Measurements from ENCODE around the gene GAK.

The GAK gene

GRCh38 chr4:865572-865971, 66.5 kb downstream of the GAK start:
- TF ChIP-seq, protein P1, sequence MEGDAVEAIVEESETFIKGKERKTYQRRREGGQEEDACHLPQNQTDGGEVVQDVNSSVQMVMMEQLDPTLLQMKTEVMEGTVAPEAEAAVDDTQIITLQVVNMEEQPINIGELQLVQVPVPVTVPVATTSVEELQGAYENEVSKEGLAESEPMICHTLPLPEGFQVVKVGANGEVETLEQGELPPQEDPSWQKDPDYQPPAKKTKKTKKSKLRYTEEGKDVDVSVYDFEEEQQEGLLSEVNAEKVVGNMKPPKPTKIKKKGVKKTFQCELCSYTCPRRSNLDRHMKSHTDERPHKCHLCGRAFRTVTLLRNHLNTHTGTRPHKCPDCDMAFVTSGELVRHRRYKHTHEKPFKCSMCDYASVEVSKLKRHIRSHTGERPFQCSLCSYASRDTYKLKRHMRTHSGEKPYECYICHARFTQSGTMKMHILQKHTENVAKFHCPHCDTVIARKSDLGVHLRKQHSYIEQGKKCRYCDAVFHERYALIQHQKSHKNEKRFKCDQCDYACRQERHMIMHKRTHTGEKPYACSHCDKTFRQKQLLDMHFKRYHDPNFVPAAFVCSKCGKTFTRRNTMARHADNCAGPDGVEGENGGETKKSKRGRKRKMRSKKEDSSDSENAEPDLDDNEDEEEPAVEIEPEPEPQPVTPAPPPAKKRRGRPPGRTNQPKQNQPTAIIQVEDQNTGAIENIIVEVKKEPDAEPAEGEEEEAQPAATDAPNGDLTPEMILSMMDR (IDR thresholded peaks at IDR 0.05; ENCODE audit: low read depth, low read length, missing control alignments): no peak
- in situ Hi-C loops (cut with HindIII; ENCODE audit: low pct_ligation_motif_present, low sequenced_read_pairs): no loop called here
- peaks cover 64% of the 10 kb centered on the region for H3K36me3 ChIP-seq (replicated peaks)
- H3K27ac ChIP-seq: no peak overlapping the region
- DNase-seq: no peak
- no peaks in the 10 kb centered on the region for H3K27me3 ChIP-seq (replicated peaks)
- no peak overlapping the region for H3K4me3 ChIP-seq (ENCODE audit: low read depth, low read length)

DNA sequence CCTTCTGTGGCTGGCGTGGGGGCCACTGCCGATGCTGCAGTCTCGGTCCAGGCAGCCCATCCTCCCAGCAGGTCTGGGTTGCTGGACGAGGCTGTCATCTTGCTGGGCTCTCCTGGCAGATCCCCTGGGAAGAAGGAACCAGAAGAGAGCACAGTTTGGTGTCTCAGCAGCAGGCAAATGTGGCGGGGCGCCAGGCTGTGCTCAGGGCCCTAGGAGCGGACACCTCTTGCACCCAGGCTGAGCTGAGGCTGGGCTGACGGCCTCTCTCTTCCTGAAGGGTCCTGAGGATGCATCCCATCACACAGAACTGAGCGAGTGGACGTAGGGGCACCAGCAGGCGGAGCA, 67.0 kb downstream of the GAK start:
- H3K27me3 ChIP-seq (replicated peaks): no peaks in the 10 kb centered on the region
- no peak overlapping the region for H3K4me3 ChIP-seq (ENCODE audit: low read depth, low read length)
- TF ChIP-seq, protein P1 (IDR thresholded peaks at IDR 0.05; ENCODE audit: low read depth, low read length, missing control alignments): no peak
- H3K27ac ChIP-seq: no peak overlapping the region
- peaks cover 59% of the 10 kb centered on the region for H3K36me3 ChIP-seq (replicated peaks)
- in situ Hi-C loops (cut with HindIII; ENCODE audit: low pct_ligation_motif_present, low sequenced_read_pairs): no loop called here
- no peak for DNase-seq

GRCh38 chr4:864456-865120, 67.5 kb downstream of the GAK start:
- in situ Hi-C loops (cut with HindIII; ENCODE audit: low pct_ligation_motif_present, low sequenced_read_pairs): no loop called here
- no peak for DNase-seq
- Histone ChIP-seq H3K36me3 (replicated peaks) (peaks cover 54% of the 10 kb centered on the region), H3K27me3 (replicated peaks) (no peaks in the 10 kb centered on the region), H3K4me3 (ENCODE audit: low read depth, low read length) (no peak overlapping the region), H3K27ac (no peak overlapping the region)
- TF ChIP-seq, protein P1 (IDR thresholded peaks at IDR 0.05; ENCODE audit: low read depth, low read length, missing control alignments): no peak

DNA sequence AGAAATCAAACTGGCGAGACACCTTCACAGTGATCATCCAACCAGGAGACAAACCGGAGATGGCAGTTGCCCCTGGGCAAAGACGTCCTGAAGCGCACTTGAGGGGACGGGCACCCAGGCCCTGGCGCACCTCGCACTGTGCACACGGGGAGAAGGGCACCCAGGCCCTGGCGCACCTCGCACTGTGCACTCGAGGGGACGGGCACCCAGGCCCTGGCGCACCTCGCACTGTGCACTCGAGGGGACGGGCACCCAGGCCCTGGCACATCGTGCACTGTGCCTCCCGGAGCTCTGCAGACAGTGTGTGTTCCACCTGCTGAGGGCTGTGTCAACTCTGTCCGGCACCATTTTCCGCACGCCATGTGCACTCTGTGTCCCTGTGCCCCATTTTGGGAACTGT, 71.6 kb downstream of the GAK start:
- Histone ChIP-seq H3K27ac (no peak overlapping the region), H3K36me3 (replicated peaks) (peaks cover 61% of the 10 kb centered on the region), H3K27me3 (replicated peaks) (no peaks in the 10 kb centered on the region), H3K4me3 (ENCODE audit: low read depth, low read length) (no peak overlapping the region)
- DNase-seq: no peak
- TF ChIP-seq, protein P1 (IDR thresholded peaks at IDR 0.05; ENCODE audit: low read depth, low read length, missing control alignments): no peak
- in situ Hi-C loops (cut with HindIII; ENCODE audit: low pct_ligation_motif_present, low sequenced_read_pairs): no loop called here

GRCh38 chr4:859496-859895, 72.6 kb downstream of the GAK start:
- Histone ChIP-seq H3K27ac (no peak overlapping the region), H3K27me3 (replicated peaks) (no peaks in the 10 kb centered on the region), H3K4me3 (ENCODE audit: low read depth, low read length) (no peak overlapping the region), H3K36me3 (replicated peaks) (peaks cover 56% of the 10 kb centered on the region)
- no peak for DNase-seq
- TF ChIP-seq, protein P1 (IDR thresholded peaks at IDR 0.05; ENCODE audit: low read depth, low read length, missing control alignments): no peak
- in situ Hi-C loops (cut with HindIII; ENCODE audit: low pct_ligation_motif_present, low sequenced_read_pairs): no loop called here

GRCh38 chr4:858831-859451, 73.2 kb downstream of the GAK start:
- in situ Hi-C loops (cut with HindIII; ENCODE audit: low pct_ligation_motif_present, low sequenced_read_pairs): no loop called here

More at GRCh38 chr4:858831-859451, 73.2 kb downstream of the GAK start:
- DNase-seq: no peak
- Histone ChIP-seq H3K27ac (no peak overlapping the region), H3K36me3 (replicated peaks) (peaks cover 56% of the 10 kb centered on the region), H3K4me3 (ENCODE audit: low read depth, low read length) (no peak overlapping the region), H3K27me3 (replicated peaks) (no peaks in the 10 kb centered on the region)
- TF ChIP-seq, protein P1 (IDR thresholded peaks at IDR 0.05; ENCODE audit: low read depth, low read length, missing control alignments): no peak

All from brain microvascular endothelial cell (primary cell).